M059J (cell line): ENCODE data around the gene LDLR. TPM values are rescaled to one million over a fixed set of nuclear protein-coding genes. Genes with fewer than 3 reads are reported as not detected.
"Not testable (repeated sequence)": the region's sequence is repeated elsewhere in the genome, so short reads cannot be mapped to it uniquely, and the experiment has no call there.

Experiments used
- DNase-seq: peaks from one replicate; pipeline ENCODE4 v3.0.0-alpha.2; 2012; ENCODE audit warnings: low read depth
- total RNA-seq: library from RNA; depleted of rRNA; stranded (reverse); fragments of >200 nt; shearing (Covaris generic); gene quantifications from 2 replicates; pipeline ENCODE4 v1.2.3, GENCODE V29; 2014

Gene LDLR
- total RNA-seq, 1 experiment from 2014 or later, result 89.0 TPM

- no peak for DNase-seq
Observed at GRCh38 chr19:11140896-11141295, 51.6 kb downstream of the LDLR start.

- peak; percentile 47 for DNase-seq
Observed at GRCh38 chr19:11141937-11142527, 52.8 kb downstream of the LDLR start.

GRCh38 chr19:11142528-11143171 lies 53.4 kb downstream of the LDLR start:
- DNase-seq, result peak; percentile 95

GRCh38 chr19:11145536-11145924 lies 56.3 kb downstream of the LDLR start:
- no peak for DNase-seq

GRCh38 chr19:11148001-11148400 lies 58.7 kb downstream of the LDLR start:
- DNase-seq, result no peak

- DNase-seq, result no peak
Observed at GRCh38 chr19:11151181-11151580, 61.9 kb downstream of the LDLR start.

- peak; percentile 86 for DNase-seq
Observed at GRCh38 chr19:11152318-11153062, 63.2 kb downstream of the LDLR start.

- DNase-seq, result no peak
Observed at GRCh38 chr19:11154683-11155047, 65.4 kb downstream of the LDLR start.

- peak; percentile 97 for DNase-seq
Observed at GRCh38 chr19:11155373-11156120, 66.3 kb downstream of the LDLR start, which contains the start of gene SPC24. Gene SPC24, minus strand, starts transcription at chr19:11155782. Its CDS starts 6 bp downstream, at chr19:11155776.

GRCh38 chr19:11159598-11160439 lies 70.6 kb downstream of the LDLR start:
- no peak for DNase-seq

GRCh38 chr19:11160440-11160768 lies 71.1 kb downstream of the LDLR start:
- DNase-seq, result not testable (repeated sequence)

- no peak for DNase-seq
Observed at GRCh38 chr19:11164296-11164695, 75.0 kb downstream of the LDLR start.

- DNase-seq, result no peak
Observed at GRCh38 chr19:11164879-11165406, 75.7 kb downstream of the LDLR start.

GRCh38 chr19:11165486-11166030 lies 76.3 kb downstream of the LDLR start:
- DNase-seq, result no peak

GRCh38 chr19:11166281-11167142 lies 77.2 kb downstream of the LDLR start:
- peak; percentile 86 for DNase-seq

GRCh38 chr19:11168568-11168967 lies 79.3 kb downstream of the LDLR start:
- peak; percentile 99 for DNase-seq

GRCh38 chr19:11169896-11170678 lies 80.8 kb downstream of the LDLR start:
- no peak for DNase-seq

GRCh38 chr19:11171144-11171543 lies 81.9 kb downstream of the LDLR start:
- DNase-seq, result no peak

- no peak for DNase-seq
Observed at GRCh38 chr19:11172576-11172975, 83.3 kb downstream of the LDLR start.
